ENCODE data around the gene LIMS1.

- TF ChIP-seq GATA2 (IDR thresholded peaks at IDR 0.05; ENCODE audit: low read depth, low read length) (no peak), GATA3 (IDR thresholded peaks at IDR 0.05; ENCODE audit: low read depth, low read length) (no peak)
Measured at GRCh38 chr2:108616751-108617161, 82.5 kb downstream of the LIMS1 start.
